ENCODE results near the gene NAA40. TPM values are rescaled to one million over a fixed set of nuclear protein-coding genes. Genes with fewer than 3 reads are reported as not detected.

The NAA40 gene
- total and polyA plus RNA-seq, 2 of the 13 experiments (the other 11 are each of a cell fraction or from before 2014, with no cell fraction given), result 11.1 to 17.9 TPM

- TF ChIP-seq ZSCAN5A (CRISPR knock-in tag; IDR thresholded peaks at IDR 0.05; ENCODE audit: borderline replicate concordance) (no peak; the same call in 1 of the 2 replicates), GABPB1 (CRISPR knock-in tag; IDR thresholded peaks at IDR 0.05) (peak; percentile 73), MXD1 (CRISPR knock-in tag; IDR thresholded peaks at IDR 0.05) (0 out of 2 replicates have a peak, but pooled peaks have one; percentile 53), SMARCE1 (IDR thresholded peaks at IDR 0.05; ENCODE audit: borderline replicate concordance) (no peak), BHLHE40 (IDR thresholded peaks at IDR 0.05; ENCODE audit: low read length) (no peak), GATA4 (IDR thresholded peaks at IDR 0.05; ENCODE audit: borderline replicate concordance, low read depth) (no peak), ZNF740 (CRISPR knock-in tag; IDR thresholded peaks at IDR 0.05) (peak; percentile 62; the same call in 1 of the 2 replicates), ZNF281 (CRISPR knock-in tag; IDR thresholded peaks at IDR 0.05; ENCODE audit: borderline replicate concordance) (peak; percentile 3; the same call in 1 of the 2 replicates), ZNF274 (CRISPR knock-in tag; IDR thresholded peaks at IDR 0.05) (peak; percentile 57; the same call in 1 of the 2 replicates), HHEX (CRISPR knock-in tag; IDR thresholded peaks at IDR 0.05) (no peak), ZNF333 (CRISPR knock-in tag; IDR thresholded peaks at IDR 0.05; ENCODE audit: borderline replicate concordance) (0 out of 2 replicates have a peak, but pooled peaks have one; percentile 71), ARID2 (CRISPR knock-in tag; IDR thresholded peaks at IDR 0.05; ENCODE audit: borderline replicate concordance) (no peak), ZNF263 (CRISPR knock-in tag; IDR thresholded peaks at IDR 0.05) (peak; percentile 34; the same call in 1 of the 2 replicates), ZNF503 (CRISPR knock-in tag; IDR thresholded peaks at IDR 0.05) (no peak), CCAR2 (optimal IDR thresholded peaks at IDR 0.05; ENCODE audit: low read depth, low read length) (no peak), ZNF101 (CRISPR knock-in tag; IDR thresholded peaks at IDR 0.05; ENCODE audit: borderline replicate concordance, low read depth) (no peak; the same call in 1 of the 2 replicates), KLF16 (CRISPR knock-in tag; IDR thresholded peaks at IDR 0.05) (peak in 1 of 2 experiments; percentile 44; a peak in 1 of 4 replicates), TFDP2 (CRISPR knock-in tag; IDR thresholded peaks at IDR 0.05) (peak; percentile 80), PRMT3 (CRISPR knock-in tag; IDR thresholded peaks at IDR 0.05; ENCODE audit: borderline replicate concordance, low read depth) (no peak)
Observed at GRCh38 chr11:63919267-63920125, 19.3 kb upstream of the NAA40 start (continued).
